GM19324 (cell line): ENCODE data around the gene FGGY.

ENCODE experiments used
- ATAC-seq: cut with Tn5 transposase; IDR thresholded peaks from one replicate; pipeline ENCODE4 v1.9.1; 2021; ENCODE audit warnings: mild to moderate bottlenecking, moderate library complexity; ENCODE audit not compliant: unreplicated experiment, low FRiP score

The FGGY gene

DNA sequence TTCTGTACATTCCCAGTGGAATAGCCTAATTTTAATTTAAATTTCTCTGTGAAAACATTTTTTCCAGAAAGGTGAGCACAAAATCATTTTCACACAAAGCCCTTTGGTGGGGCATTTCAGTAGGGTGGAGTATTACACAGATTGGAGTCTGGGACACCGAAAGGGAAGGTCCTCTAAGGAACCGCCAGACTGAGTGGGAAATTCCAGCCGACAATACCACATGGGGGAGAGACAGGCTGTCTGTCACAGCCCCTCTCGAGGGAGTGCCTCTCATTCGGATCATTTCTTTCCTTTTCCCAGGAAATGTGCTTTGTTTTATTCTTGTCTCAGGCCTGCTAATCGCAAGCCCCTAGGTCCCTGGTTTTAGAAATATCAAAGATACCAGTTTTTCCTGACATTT is 367.3 kb downstream of the FGGY start:
- no peak for ATAC-seq

DNA sequence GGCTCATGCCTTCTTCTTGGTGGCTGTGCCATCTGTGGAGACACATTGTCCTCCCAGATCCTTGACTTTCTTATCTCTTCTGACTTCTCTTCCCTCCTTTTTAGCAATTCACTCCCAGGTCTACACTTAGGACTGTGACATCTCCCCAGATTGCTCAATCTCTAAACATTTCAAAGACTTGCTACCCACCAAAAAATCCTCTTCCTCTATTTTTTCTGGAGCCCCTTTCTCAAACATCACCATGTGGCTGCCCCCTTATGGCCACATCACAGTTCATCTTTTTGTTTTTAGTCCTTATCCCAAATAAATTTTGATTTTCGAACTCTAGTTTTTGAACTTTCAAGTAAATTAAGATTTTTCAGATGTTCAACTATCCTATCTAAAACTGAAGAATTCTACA is 369.2 kb downstream of the FGGY start:
- ATAC-seq = no peak

DNA sequence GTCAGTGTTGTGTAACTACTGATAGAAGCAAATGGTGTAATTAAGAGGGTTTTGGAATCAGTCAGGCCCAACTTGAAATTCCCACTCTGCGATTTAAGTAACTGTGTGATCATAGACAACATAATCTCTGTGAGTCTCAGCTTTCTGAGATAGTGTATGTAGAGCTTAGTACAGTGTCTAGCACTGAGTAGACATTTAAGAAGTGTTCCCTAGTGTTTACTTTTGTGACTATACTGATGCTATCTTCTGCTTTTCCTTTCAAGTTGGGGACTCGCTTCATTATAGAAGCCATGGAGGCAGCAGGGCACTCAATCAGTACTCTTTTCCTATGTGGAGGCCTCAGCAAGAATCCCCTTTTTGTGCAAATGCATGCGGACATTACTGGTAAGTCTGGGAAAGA is 370.1 kb downstream of the FGGY start:
- ATAC-seq = no peak

DNA sequence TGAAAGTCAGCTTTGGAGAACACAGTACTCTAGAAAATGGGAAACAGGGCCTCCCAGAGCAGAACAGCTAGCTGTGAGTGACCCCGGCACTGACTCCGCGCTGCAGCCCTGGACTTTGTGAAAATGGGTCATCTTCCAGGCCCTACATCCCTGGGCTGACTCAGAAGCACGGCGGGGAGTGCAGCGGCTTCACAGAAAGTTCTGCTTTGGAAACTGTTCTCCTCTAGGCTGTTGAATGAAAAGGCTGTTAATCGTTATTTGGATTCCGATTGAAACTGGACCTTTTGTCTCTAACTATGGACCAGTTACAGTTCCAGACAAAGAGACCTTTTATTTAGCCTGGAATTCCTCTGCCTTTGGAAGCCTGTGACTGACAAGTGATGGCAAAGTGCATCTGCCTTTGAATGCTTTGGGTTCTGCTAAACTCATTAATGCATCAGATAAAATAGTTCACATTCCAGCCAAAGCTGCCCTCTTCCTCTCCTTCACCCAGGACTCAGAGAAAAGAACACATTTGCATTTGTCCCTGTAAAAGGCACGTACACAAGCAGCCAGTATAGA is 372.9 kb downstream of the FGGY start:
- ATAC-seq = no peak

DNA sequence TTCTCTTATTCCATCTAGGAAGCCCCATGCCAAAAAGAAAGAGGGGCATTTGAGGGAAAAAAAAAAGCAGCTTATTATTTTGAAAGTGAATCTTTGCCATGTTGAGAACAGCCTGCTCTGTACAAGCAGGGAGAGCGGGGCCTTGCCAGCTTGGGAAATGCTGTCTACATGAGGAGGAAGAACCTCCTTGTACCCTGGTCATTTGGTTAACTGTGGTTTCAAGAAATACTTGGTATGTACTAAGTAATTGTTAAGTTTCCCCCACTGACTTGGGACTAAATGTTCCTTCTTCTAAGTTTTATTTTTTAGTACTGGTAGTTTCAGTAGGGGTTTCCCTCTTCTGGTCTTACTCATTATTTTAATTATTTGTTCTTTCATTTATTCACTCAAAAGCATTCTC is 373.8 kb downstream of the FGGY start:
- no peak for ATAC-seq

DNA sequence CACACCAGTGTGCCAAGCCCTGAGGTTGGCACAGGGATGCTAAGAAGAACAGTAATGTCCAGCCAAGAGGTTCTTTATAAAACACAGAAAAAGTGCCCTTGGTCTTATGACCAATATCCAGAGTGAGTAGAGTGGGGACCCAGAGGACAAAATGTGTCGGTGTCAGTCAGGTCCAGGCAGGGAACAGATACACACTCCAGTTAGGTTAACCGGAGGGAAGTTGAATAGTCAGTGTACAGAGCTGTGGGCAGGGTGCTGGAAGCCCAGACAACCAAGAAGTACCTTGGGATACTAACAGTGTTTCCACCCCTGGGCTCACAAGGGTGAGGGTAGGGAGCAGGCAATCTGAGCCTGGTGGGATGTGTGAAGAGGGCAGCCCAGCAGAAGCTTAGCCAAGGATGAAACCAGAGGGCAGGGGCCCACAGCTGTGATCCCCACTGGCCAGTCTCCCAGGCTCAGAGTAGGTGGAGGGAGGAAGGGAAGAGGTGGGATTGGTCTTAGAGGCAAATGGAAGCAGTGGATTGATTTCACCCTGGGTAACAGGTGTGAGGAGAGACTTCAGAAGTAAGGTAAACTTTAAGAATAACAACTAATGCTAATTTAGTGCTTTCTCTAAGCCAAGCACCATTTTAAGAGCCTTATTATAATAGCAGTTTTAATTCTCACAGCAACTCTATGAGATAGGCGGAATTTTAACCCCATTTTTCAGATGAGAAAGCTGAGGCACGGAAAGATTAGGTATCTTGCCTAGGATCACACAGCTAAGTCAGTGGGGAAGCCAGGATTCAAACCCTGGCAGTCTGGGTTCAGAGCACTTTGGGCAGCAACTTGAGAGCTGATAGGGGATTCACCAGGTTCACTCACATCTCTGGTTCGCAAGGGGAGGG is 374.4 kb downstream of the FGGY start:
- ATAC-seq = no peak

DNA sequence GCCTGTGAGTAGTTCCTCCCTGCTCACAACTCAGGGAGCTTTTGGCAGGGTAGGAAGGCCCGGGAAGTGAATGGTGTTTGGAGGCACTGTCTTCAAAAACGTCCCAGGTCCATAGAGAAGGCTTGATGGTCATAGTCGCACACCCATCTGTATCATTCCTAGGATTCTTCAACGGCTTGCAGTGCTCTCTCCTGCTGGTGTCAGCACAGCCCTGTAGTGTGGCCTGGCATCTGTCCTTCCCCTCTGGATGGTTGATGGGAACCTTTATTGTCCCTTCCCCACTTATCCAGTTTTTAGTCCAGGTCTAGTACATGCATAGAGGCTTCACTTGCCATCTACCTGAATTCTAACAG is 375.0 kb downstream of the FGGY start:
- no peak for ATAC-seq

DNA sequence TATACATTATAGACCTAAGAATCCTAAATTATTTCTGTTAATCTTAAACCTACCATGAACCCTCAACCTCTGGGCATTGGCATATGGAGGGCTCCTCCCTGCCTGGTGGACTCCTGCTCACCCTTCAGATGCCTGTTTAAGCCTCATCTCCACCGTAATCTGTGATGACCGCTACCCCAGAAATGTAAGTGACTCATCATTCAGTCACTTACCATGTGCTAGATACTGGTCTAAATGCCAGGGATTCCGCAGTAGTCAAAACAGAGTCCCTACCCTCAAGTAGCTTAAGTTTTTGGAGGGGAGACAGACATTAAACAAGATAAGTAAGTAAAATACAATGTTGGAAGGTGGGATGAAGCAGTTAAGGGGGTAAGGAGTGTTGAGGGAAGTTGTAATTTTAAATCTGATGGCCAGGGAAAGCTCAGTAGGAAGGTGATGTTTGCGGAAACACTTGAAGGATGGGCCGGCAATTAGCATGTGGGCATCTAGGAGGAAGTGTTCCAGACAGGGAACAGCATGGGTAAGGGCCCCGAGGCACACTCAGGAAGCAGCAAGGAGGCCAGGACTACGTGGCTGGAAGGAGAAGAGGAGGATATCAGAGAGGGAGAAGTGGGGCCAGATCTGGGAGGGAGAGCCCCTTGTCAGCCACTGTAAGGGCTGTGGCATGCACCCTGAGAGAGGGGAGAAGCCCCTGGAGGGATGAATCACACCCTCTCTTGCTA is 376.1 kb downstream of the FGGY start:
- ATAC-seq = no peak

DNA sequence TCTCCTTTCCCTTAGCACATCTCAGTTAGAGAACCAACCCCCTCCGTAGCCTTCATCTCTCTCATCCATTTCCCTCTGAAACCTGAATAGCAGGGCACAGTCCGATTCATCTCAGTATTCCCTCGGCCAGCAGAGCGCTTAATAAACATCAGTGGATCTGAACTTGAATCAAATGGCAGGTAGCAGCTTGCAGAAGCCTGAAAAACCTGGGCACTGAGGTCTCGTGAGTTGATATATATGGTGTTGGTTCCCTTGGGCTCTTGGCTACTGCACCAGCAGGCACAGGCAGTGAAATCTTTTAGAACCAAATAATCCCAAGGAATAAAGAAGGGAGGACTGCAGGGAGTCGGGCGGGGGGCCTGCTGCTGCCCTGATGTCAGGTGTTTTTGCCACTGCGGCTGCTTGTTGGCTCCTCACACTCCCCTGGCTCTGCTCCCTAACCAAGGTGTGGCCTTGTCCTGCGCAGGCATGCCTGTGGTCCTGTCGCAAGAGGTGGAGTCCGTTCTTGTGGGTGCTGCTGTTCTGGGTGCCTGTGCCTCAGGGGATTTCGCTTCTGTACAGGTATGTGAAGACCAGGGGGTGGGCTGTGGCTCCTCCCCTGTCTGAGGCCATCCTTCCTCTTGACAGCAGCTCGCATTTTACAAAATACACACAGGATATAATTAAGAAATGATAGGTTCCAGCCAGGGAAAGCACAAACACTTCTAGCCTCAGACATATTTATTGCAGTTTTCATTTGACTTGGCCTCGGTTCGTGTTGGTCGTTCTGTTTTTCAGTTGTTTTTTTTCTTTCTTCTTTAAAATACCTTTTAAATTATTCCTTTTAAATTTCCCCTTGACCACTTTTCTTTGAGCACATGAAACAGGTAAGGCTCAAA is 376.9 kb downstream of the FGGY start:
- ATAC-seq = no peak

DNA sequence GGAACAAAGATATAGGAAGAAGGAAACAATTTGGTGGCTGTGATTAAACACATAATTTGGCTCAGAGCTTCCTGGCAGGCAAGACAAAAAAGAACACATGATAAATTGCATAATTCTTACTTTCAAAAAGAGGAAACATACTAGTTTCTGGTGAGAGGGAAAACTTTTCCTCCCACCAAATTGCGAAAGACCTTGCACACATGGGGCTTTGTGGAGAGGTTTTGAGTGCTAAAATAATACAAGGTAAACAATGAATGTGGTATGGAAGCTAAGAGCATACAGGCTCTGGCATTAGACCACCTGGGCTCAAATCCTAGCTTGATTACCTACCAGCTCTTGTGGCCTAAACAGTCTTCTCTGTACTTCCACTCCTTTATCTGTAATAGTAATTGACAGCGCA is 377.7 kb downstream of the FGGY start:
- no peak for ATAC-seq

DNA sequence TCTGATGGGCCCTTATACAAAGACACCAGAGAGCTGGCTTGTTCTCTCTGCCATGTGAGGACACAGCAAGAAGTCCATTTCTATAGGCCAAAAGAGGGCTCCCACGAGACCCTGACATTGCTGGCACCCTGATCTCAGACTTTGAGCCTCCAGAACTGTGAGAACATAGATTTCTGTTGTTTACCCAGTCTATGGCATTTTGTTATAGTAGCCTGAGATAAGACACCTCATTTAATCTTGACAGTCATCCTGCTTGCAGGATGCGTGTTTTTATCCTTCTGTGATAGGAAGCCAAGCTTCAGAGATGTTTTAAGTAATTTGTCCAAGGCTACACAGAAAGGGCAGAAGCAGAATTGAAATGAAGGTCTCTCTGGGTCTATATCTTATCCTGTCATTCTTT is 379.0 kb downstream of the FGGY start:
- no peak for ATAC-seq

DNA sequence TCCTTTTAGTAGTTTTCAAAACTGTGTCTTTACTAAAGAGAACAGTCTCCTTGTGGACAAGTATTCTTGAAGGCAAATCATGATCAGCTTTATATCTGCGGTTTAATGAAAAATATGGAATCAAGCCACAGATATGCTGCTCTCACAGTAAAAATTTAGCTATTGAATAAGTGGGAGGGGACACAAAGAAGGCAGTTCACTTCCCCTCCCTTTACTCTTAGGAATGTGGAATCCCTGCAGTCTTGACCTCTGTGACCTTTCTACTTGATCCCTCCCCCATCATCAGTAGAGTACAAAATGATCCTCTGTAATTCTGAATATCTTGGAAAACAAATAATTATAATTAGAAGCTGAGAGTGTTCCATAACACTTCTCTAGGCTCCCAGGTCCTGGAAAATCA is 381.1 kb downstream of the FGGY start:
- ATAC-seq = no peak

DNA sequence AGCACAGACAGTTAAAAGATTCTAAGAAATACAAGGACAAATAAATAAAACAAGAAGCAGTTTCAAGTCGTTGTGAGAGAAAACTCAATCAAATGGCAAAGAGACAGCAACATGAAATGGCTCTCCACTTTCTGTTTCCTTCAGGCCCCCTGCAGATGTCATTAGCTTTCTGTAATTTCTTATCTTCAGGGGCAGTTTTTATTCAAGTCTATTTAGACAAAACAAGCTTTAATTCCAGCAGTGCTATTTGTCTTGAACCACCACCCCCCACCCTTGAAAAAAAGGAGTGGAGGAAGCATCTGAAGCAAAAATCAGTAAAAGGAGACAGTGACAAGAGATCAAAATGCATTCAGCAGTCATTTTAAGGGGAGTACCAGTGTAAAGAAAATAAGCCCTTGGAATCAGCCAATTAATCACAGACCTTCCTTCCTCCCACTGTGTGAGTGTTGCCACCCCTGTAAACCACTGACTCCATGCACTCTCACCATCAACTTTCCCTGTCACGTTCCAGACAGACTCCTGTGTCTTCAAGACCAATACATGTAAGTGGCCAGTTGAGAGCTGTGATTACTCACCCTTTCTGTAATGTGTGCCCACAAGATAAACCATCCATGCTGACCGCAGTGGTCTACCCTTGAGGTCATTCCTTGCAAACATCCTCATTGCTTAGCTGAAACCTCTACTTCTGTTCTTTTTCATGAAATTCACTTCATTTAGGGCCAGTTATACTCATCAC is 381.8 kb downstream of the FGGY start:
- ATAC-seq = no peak

DNA sequence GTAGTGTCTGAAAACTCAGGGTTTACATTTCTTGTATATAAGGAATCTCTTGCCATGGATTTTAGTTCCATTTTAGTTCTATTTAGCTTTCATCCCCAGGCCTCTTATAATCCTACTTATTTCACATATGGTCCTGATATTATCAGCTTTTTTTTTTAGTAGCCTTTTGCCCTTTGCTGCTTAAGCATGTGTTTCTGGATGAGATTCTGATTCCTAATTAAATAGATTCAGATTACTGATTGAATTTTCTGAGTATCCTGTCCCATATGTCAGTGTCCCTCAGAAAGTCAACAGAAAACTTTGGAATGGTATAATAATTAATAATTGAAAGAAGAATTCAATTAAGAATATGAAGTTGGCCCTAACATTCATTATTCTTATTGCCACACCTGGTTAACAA is 383.1 kb downstream of the FGGY start:
- no peak for ATAC-seq

DNA sequence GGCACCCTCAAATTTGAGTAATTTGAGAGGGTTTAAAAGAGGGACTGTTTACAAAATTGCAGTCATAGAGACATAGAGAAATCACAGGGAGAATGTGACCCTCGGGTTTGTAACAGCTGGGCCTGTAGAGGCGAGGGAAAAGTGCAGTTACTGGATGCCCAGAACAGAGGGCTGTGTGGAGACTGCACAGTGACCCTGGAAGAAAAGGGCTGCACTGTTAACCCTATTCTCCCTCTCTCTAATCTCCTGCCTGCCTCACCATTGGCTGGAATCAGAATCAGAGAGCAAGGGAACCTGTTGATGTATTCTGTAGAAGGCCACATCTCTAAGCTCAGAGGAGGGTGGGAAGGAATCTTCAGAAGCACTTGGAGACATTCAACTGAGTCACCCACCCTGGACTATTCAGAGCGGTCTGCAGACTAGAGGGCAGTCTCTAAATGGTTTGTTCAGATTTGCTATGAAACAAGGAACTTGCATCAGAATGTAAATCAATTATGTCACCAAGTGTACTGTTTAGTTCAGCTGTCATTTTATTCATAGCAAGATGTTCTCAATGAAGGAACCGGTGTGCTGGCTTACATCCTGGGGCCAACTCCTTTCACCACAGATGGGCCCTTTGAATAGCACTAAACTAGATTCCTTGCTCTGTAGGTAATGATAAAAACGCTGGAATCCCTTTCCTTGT is 385.6 kb downstream of the FGGY start:
- ATAC-seq = no peak

DNA sequence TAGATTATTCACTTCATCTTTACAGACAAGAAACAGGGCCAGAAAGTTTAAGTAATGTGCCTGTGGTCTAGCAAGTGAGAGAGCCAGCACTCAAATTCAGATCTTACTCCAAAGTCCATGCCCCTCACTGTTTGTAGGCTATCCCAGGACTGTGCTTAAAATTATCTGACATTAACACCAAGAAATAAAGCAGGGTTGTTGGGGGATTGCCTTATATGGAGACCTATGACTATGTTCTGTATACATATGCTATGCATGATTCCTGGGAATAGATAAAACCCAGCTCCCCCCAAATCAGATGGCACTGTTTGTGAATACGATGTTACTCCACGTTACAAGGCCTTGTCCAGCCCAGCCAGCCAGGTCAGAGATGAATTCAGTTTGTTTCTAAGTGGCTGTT is 386.3 kb downstream of the FGGY start:
- ATAC-seq = no peak

DNA sequence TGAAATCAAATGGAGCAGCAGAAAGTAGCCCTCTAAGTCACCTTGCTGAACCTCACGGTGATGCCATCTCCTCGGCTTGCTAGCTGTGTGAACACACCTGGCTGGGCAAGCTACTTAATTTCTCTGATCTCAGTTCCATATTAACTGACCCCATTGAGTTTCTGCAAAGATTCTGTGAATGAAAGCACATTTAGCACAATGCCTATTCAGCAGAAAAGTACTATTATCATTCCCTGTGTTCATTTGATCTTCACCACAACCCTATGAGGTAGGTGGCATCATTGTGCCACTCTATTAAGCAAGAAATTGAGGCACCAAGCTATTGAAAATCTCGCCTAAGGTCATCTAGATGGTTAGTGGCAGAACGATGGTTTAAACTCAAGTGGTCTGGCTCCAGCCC is 387.8 kb downstream of the FGGY start:
- ATAC-seq = no peak

DNA sequence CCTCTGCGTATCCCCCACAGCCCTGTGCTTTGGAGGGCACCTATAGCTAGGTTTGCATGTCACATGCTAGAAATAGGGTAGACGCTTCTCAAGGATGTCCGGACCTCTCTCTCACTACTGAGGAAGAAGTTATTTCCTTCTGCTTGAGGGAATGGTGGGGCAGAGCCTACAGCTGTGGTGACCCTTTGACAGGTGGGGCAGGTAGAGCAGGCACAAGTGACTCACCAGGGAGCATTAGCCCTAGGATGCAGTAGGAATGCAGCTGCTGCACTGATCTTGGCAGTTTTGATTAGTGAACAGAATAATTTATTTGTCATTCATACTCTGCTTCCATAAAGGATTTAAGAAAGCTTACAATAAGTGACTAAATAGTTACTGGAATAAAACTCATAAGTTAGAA is 388.2 kb downstream of the FGGY start:
- no peak for ATAC-seq

DNA sequence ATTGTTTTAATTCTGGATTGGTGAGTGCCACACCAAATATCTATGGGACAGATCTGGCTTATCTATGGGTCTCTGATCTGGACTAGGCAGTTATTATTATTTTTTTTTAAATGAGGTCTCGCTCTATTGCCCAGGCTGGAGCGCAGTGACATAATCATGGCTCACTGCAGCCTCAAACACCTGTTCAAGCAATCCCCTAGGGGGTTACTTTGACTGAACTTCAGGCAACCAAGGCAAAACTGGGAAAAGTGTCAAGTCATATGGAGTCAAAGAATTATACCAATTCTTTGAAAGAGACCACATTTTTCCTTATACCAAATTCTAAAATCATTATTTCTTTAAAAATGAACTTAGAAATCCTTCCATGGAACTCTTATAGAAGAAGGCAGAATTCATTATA is 388.8 kb downstream of the FGGY start:
- no peak for ATAC-seq

DNA sequence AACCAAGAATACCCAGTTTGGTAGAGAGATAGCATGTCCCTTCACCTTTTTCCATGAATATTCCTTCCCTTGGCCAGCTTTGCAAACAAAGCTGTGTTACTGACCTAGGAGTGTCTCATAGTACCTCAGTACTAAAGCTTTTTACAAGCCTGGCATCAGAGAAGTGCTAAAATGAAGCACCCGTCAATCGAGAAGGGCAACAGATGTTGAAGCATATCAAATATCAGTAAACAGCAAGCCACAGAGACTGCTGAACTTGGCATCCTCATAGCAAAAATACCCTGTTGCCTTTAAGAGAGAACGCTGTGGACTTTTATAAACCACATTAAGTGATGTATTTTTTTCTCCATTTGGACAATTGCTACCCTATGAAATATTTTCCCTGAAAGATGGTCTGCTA is 389.3 kb downstream of the FGGY start:
- no peak for ATAC-seq
